Measurements from ENCODE around the gene TANC1. TPM values are rescaled to one million over a fixed set of nuclear protein-coding genes. Genes with fewer than 3 reads are reported as not detected.

The TANC1 gene
- polyA plus RNA-seq, 1 donor, result 22.2 TPM

DNA sequence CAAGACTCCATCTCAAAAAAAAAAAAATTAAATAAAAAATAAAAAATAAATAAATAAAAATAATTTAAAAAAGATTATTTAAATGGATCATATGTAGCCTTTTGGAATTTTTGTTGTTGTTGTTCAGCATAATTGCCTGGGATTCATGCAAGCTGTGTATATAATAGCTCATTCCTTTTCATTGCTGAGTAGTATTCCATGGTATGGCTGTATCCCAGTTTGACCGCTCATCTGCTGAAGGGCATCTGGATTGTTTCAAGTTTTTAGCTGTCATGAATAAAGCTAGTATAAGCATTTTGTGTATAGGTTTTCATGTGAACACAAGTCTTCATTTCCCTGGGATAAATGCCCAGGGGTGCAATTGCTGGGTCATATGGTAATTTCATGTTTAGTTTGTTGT is 6.4 kb upstream of the TANC1 start:
- DNase-seq (ENCODE audit: low read depth), result no peak

DNA sequence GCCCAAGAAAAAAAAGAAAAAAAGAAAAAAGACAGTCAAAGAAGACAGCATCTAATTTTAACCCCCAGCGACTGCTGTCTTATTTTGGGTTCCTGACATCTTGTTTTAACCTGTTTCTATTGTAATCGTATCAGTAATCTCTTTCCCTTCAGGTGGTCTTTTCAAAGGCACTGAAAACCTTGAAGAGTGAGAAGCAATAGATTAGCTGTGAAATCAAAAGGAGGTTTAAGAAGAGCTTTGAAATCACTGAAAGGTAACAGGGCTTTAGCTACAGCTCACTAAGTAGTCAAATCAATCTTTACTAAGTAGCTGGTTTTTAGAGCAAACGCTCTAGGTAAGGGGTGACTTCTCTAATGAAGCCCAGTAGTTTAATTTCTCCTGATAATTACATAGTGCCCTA is 5.4 kb upstream of the TANC1 start:
- DNase-seq (ENCODE audit: low read depth), result no peak

DNA sequence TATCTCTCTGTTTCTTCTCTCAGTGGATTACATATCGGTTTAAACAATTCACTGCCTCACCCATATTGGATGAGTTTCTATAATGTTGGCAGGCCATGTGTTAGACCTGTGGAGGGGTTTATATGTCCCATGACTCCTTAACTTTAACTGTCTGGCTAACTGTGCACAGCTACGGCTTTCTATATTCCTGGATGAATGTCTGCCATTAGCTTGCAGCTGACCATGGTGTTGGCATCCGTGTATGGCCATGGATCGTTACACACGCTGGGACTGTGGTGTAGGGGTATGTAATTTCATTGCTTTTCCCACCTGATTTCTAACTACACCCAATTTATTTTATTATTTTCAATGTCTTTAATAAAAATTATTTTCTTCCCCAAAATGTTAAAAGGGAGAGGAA is 3.3 kb upstream of the TANC1 start:
- no peak for DNase-seq (ENCODE audit: low read depth)

DNA sequence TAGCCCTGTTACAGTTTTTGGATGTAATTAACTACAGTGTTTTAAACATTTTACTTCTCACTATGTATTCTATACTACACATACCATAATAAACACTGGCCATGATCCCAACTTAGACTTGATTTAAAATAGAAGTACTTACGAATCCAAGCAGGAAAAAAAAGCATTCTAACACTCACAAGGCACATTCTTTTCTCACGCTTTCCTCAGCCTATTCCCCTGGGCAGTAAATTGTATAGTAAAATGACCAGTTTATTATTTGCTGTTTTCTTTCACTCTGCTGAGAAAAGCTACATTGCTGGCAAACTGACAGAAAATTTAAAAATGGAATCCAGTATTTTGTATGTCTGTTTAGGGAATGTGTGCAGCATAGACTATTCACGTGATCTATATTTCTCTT is 2.8 kb upstream of the TANC1 start:
- no peak for DNase-seq (ENCODE audit: low read depth)

DNA sequence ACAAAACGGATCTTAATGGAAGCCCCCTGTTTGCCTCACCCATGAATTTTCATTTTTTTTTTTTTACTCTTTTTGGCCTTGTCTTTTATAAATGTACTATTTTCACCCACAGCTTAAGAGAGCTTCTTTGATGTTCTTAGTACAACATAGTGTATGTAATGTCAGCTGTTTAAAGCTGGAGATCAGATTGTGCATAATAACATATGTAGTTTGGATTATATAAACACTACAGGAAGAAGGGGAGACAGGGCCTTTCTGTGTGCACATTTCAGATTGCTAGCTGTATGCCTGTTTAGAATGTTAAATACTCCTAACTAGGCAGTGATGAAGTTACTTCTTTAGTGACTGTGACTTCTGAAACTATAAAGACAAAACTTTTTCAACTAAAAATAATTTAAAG is 2.1 kb upstream of the TANC1 start:
- DNase-seq (ENCODE audit: low read depth), result no peak

DNA sequence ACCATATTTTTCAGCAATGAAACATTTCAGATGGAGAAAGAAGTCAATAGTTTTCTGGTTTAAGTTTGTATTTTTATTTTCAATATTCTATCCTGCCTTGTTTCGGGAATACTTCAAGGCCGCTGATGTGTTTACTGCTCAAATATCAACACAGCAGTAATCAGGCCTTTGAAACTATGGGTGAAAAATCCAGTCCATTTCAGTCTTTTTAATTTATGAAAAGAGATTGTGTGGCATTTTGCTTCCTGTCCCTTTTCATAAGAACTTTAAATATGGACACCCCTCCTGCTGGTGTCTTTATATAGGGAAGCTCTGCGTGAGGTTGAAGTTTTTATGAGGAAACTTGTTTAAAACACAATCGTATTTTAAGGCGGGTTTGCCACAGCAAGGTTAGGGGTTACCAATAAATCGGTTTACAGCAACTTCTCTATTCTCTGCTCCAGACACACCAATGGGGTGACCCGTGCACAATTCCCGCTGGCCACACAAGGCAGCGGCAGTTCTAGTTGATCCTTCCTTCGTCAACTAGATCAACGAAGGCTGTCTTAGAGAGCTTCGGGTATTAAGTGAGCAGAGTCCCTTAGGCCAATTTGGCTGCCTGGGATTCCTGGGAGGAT is 1.2 kb upstream of the TANC1 start:
- DNase-seq (ENCODE audit: low read depth), result no peak

DNA sequence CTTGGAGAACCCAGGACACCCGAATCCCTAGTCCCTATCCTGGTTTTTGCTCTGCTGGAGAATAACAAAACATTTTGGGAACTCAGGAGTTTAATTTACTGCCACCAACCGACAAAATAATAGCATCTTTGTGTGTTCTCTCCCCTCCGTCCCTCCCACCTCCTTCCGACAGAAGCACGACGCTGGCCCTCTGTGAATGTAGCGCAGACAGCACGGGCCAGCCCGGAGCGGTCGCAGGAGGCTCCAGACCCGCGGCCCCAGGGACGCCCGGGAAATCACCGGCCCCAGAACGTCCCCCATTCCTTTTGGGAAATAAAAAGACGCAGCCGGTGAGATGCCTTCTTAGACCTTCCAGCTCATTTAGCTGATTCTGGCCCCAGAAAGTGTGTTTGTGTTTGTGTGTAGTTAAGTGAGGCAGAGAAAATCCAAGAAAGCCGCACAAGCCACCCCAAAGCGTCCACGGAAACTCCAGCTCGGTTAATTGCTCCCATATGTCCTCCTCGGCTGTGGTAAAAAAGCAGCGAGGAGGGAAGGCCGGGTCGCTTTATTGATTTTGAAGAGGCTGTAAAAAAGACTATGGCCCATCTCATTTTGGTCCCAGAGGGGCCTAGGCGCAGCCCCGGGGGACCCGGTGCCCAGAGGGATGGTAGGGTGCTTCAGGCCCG is 577 bp upstream of the TANC1 start:
- no peak for DNase-seq (ENCODE audit: low read depth)

DNA sequence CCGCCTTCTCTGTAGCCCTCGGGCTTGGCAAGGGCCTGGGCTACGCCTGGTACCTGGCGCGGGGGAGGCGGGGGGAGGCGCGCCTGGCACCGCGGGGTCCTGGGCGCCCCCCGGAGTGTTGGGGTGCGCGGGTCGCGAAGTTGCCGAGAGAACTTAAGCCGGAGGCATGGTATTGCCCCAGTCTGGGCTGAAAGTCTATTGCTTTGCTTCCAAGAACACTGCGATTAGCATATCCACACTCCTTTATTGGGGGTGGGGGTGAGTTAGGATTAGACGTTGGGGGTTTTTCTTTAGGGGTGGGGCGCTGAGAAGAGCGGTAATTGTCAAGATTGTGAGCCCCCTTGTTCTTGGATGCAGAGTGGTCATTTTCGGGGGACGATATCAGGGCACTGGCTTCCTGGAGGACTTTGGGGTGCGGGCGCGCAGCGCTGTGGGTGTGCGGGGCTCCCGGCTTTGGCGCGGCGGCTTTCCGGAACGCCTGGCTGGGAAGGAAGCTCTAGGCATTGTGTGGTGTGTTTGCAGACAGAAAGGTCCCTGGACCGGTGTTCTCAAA is 798 bp downstream of the TANC1 start:
- DNase-seq (ENCODE audit: low read depth), result no peak

DNA sequence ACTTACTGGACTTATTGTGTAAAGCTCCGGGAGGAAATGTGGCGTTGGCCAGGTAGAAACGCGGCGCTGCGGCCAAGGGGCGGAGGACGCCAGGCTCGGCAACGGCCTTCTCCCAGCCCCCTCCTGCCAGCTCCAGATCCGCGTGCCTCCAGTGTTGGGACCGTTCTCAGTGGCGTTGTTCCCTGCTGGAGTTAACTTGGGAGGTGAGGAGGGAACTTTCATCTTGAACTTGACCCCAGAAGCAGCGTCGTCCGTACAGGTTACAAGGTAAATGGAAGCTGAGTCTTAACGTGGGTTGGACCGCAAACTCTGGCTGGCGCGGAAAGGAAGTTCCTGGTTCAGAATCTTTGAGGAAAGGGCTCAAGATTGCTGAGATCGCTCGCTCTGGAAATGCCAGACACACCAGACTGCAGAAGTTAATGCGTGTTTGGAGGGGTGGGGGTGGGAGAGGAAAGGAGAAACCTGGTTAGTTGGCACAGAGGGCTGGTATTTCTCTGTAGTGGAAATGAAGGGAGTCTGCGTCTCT is 1.3 kb downstream of the TANC1 start:
- DNase-seq (ENCODE audit: low read depth), result no peak

DNA sequence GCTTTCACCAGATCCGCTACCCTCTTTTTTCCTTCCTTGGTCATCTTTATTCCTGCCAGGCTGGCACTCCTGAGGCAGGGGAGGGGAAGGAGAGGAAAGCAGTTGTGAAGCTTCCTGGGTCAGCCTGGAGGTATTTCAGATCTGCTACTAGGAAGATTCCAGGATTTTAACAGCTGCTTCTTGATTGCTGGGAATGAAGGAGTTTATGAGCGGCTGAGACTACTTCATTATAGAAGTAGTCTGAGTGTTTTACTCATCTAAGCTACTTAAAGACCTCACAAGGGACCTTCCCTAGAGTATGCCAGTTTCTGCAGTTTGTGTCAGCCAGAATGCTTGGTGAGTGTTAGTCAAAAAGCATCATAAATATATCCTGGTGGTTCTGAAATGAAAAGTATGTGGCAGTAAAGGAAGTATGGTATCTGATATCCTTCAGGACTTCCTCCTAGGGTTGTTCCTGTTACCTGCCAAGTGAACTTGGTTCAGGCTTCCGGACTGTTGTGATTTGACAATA is 1.9 kb downstream of the TANC1 start:
- DNase-seq (ENCODE audit: low read depth), result no peak

DNA sequence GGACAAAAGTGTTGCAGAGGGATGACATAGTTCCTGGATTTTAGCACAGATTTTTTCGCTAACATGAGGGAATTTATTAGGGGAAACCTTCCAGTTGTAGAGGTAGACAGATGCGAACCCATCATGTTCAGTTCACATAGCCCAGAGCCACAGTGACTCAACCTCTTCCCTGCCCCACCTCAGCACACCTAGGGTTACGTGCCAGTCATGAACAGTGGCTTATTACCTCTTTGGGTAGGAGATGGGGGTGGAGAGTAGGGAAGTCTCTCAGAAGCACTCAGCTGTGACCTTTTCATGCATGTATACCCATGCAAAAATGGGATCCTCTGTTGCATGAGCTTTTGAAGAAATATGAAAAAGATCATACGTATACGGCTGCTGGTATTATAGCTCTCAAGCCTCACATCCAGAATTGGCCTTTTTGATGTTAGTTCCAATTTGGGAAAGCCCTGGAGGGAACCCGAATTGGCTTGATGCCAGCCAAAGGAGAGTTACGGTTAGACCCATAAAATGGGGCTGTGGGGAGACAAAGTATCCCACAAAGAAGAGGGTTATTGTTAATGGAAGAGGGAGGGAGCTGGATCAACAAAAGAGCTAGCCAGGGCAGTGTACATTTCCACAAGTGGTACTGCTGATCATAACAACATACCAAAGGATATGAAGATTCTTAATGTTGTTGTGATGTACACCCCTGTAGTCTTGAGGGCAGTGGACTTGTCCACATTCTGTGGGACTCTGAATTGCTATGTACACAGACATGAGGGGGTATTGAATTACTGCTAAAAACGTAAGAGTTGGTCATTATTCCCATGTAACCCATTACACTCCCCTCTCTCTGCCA is 4.9 kb downstream of the TANC1 start:
- no peak for DNase-seq (ENCODE audit: low read depth)

DNA sequence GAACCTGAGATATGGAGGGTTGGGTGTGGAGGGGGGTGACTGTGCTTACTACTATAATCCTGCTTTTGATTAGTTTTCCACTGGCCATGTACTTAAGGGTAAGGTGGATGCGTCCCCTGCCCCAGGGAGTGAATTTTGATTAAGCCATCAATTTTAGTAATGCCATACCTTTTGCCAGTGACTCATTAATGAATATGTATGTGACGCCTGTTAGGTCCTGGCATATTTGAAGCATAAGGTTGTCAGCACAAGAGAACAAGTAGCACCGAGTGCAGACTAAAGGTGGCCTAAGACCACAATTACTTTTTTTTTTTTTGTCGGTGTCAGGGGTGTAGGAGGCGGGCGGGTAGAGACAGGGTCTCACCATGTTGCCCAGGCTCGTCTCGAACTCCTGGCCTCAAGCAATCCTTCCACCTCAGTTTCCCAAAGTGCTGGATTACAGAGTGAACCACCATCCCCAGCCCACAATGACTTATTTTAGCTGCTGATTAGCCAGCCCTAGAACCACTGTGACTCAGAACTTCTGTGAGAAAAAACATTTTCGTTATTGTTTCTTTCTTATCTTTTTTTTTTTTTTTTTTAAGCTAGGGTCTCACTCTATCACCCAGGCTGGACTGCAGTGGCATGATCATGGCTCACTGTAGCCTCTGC is 7.0 kb downstream of the TANC1 start:
- no peak for DNase-seq (ENCODE audit: low read depth)

DNA sequence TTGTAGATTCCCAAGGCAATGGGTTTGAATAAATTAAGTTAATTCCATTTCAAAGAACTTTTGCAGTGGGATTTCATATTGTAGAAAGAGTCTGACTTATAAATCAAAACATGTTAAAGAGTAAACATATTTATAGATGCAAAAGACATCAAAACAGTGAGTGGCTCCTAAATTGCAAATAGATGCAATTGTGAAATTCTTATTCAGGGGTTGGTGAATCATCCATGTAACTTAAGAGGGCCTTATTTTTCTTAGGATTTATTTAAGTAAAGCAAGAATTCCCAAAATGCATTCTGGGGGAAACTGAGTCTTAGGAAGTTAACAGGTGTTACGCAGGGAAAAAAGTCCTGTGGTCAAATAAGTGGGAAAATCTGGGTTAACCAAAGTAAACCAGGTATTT is 11.3 kb downstream of the TANC1 start:
- DNase-seq (ENCODE audit: low read depth), result no peak

DNA sequence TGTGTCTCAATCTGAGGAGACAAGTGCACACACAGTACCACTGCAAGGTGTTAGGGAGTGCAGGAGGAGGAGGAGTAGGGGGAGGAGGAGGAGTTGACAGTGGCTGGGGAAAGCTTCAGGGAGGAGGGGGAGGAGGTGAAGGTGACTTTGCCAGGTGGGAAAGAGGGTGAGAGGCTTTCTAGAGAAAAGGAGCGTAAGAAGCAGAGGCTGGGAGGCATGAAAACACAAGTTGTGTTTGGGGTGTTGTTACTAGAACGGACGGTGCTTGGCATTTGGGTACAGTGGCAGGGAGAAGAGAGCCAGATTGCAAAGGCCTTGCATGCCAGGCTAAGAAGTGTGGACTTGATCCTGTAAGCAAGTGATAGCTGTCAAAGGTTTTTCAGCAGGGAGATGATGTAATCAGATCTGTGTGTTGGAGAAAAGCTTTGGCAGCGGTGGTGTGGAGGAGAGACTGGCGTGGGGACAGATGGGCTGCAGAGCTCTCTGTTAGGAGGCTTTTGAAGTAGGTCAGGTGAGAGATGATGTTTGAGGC is 16.2 kb downstream of the TANC1 start:
- DNase-seq (ENCODE audit: low read depth), result no peak

DNA sequence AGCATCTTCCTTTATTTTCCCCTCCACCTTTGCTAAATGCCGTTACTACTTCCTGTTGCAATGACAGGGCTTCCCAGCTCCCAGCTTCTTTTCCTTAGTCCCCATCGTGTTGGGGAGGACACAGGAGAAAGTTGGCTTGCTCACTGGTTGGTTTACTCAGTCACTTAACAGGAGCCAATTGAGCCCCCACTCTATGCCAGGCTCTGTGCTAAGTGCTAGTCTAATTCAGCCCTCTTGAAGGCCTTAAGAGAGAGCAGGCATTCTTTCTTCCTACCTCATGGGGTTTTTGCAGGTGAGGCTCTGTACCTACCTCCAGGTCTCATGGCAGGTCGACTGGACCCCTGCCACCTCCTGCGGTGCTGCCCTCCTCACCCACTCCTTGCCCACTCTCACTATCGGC is 20.1 kb downstream of the TANC1 start:
- DNase-seq (ENCODE audit: low read depth), result no peak

DNA sequence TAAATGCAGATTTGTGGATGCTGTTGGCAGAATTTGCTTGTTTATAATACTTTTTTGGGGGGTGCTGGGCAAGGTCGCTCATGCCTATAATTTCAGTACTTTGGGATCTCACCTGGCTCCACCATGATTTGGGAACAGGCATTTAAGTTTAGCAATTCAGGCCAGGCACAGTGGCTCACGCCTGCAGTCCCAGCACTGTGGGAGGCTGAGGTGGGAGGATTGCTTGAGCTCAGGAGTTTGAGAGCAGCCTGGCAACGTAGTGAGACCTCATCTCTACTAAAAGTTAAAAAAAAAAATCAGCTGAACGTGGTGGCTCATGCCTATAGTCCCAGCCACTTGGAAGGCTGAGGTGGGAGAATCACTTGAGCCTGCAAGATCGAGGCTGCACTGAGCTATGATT is 20.7 kb downstream of the TANC1 start:
- no peak for DNase-seq (ENCODE audit: low read depth)

DNA sequence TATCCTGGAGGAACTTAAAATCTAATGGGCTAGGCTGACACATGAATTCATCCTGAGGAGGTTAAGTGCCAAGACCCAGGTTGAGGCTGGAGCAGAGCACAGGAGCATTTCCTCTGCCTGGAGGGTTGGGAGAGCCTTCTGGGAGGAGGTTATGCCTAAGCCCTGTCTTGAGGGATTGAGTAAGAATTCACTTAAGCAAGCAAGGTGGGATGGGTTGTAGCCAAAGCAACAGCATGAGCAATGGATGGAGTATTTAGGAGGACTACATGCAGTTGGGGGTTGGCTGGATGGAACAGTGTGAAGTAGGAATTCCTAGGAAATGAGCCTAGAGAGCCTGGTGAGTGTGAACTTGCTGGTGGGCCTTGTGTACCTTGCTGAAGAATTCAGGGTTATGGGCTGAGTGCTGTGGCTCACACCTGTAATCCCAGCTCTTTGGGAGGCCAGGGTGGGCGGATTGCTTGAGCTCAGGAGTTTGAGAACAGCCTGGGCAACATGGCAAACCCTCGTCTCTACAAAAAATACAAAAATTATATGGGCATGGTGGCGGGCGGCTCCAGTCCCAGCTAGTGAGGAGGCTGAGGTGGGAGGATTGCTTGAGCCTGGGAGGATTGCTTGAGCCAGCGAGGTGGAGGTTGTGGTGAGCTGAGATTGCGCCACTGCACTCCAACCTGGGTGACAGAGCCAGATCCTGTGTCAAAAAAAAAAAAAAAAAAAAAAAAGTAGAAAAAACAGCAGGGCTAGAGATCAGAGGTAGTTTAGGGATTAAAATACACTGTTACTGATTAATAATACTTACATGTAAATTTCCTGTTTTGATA is 22.2 kb downstream of the TANC1 start:
- DNase-seq (ENCODE audit: low read depth), result no peak

DNA sequence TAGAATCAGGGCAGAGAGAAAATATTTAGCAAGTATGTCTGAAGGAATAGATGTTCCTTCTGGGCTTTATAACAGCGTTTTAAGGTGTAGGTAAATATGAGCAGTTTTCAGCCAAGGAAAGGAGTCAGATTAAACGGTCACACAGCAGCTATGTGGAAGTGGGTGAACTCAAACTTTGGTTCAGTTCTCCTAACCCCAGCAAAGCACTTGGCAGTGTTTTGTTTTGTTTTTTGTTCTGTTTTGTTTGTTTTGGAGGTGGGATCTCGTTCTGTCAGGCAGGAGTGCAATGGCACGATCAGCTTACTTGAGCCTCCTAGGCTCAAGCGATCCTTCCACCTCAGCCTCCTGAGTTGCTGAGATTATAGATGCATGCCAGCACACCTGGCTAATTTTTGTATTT is 24.6 kb downstream of the TANC1 start:
- DNase-seq (ENCODE audit: low read depth), result no peak

DNA sequence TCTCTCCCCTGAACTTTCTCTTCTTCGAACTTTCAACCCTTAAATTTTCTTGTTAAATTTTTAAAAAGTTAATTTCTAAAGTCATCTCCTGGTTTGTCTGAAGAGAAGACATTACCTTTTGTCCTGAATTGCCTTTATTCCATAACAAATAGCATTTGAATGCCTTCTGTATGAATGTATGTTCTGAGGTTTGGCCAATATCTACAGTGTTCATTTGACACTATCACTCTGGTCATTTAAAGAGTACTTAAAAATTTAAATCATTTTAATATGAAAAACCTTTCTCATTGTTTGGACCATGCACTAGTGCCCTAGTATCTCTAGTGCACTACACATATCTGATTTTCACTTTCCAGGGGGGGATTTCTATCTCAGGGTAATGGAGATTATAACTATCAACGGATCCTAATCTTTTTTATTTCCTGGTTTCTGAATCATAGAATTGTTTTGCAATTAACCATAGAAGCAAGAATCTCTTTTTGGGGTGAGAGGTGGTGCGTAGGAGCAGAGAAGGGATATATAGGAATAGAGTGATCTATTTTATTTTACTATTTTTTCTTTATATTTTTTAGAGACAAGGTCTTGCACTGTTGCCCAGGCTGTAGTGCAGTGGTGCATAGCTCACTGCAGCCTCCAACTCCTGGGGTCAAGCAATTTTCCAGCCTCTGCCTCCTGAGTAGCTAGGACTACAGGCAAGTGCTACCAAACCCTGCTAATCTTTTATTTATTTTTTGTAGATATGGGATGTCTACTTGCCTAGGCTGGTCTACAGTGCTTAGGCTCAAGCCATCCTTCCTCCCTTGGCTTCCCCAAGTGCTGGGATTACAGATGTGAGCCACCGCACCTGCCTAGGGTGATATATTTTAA is 25.5 kb downstream of the TANC1 start:
- no peak for DNase-seq (ENCODE audit: low read depth)

Measured in forelimb muscle (tissue), 1 donor.